ENCODE data around the gene LRP1-AS. TPM values are rescaled to one million over a fixed set of nuclear protein-coding genes. Genes with fewer than 3 reads are reported as not detected.

The LRP1-AS gene
- total RNA-seq, 1 experiment from 2014 or later, result not detected

DNA sequence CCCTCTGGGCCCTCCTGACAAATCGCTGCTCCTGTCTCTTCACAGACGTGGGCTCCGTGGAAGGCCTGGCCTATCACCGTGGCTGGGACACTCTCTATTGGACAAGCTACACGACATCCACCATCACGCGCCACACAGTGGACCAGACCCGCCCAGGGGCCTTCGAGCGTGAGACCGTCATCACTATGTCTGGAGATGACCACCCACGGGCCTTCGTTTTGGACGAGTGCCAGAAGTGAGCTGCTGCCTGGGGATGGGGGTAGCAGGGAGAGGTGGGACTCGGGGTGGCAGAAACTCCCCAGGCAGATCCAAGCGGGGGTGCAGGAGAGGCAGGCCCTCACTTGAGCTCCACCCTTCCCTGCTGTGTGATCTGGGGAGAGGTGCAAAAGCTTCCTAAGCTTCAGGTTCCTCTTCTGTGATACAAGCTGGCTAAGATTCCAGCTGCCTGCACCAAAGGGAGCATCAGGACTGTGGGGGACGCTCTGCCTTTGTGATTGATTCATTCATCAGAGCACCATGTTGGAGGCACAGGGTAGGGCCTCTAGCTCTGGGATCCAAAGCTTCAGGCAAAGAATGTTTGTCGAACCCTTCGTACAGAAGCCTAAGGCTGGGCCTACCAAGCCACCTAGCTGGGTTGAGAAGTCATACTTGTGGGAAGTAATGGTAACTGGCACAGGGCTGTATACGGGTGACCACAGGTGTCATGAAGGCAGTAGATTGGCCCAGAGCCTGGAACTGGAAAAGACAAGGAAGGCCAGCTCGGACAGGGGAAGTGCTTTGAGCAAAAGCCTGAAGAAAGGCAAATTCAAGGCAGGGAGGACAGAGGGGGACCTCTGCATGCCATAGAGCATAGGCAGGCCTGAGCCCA is 40.0 kb upstream of the LRP1-AS start:
- TF ChIP-seq POLR2AphosphoS5 (IDR thresholded peaks at IDR 0.05; ENCODE audit: low read depth, low read length), result no peak
- no peak for TF ChIP-seq SIN3A (IDR thresholded peaks at IDR 0.05; ENCODE audit: borderline replicate concordance, insufficient read depth, low read depth, low read length)
- TF ChIP-seq, protein P1, sequence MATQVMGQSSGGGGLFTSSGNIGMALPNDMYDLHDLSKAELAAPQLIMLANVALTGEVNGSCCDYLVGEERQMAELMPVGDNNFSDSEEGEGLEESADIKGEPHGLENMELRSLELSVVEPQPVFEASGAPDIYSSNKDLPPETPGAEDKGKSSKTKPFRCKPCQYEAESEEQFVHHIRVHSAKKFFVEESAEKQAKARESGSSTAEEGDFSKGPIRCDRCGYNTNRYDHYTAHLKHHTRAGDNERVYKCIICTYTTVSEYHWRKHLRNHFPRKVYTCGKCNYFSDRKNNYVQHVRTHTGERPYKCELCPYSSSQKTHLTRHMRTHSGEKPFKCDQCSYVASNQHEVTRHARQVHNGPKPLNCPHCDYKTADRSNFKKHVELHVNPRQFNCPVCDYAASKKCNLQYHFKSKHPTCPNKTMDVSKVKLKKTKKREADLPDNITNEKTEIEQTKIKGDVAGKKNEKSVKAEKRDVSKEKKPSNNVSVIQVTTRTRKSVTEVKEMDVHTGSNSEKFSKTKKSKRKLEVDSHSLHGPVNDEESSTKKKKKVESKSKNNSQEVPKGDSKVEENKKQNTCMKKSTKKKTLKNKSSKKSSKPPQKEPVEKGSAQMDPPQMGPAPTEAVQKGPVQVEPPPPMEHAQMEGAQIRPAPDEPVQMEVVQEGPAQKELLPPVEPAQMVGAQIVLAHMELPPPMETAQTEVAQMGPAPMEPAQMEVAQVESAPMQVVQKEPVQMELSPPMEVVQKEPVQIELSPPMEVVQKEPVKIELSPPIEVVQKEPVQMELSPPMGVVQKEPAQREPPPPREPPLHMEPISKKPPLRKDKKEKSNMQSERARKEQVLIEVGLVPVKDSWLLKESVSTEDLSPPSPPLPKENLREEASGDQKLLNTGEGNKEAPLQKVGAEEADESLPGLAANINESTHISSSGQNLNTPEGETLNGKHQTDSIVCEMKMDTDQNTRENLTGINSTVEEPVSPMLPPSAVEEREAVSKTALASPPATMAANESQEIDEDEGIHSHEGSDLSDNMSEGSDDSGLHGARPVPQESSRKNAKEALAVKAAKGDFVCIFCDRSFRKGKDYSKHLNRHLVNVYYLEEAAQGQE (IDR thresholded peaks at IDR 0.05; ENCODE audit: insufficient read depth in 1 of 2, low read depth in 2 of 2, low read length in 1 of 2), result no peak
- TF ChIP-seq, protein P2, sequence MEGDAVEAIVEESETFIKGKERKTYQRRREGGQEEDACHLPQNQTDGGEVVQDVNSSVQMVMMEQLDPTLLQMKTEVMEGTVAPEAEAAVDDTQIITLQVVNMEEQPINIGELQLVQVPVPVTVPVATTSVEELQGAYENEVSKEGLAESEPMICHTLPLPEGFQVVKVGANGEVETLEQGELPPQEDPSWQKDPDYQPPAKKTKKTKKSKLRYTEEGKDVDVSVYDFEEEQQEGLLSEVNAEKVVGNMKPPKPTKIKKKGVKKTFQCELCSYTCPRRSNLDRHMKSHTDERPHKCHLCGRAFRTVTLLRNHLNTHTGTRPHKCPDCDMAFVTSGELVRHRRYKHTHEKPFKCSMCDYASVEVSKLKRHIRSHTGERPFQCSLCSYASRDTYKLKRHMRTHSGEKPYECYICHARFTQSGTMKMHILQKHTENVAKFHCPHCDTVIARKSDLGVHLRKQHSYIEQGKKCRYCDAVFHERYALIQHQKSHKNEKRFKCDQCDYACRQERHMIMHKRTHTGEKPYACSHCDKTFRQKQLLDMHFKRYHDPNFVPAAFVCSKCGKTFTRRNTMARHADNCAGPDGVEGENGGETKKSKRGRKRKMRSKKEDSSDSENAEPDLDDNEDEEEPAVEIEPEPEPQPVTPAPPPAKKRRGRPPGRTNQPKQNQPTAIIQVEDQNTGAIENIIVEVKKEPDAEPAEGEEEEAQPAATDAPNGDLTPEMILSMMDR (IDR thresholded peaks at IDR 0.05), result no peak
- no peak for TF ChIP-seq TCF7L2 (IDR thresholded peaks at IDR 0.05; ENCODE audit: low read depth, low read length)
- in situ Hi-C loops (cut with HindIII; ENCODE audit: low pct_unique_long_range_greater_than_20kb, low sequenced_read_pairs) (no loop called here), intact Hi-C loops (cut with micrococcal nuclease; ENCODE audit: unreplicated experiment) (no loop called here)
- no TSS peak for BruUV-seq (replicated peaks)
- Histone ChIP-seq H3K27me3 (ENCODE audit: control insufficient read depth, insufficient read depth, low read length) (no peaks in the 10 kb centered on the region), H3K27ac (ENCODE audit: low read length) (no peak overlapping the region), H3K9me3 (ENCODE audit: control insufficient read depth, insufficient read depth, low read depth, low read length) (no peaks in the 10 kb centered on the region), H3K4me1 (ENCODE audit: control insufficient read depth, insufficient read depth, low read length) (no peaks in the 10 kb centered on the region), H3K36me3 (ENCODE audit: control insufficient read depth, insufficient read depth, low read length) (no peaks in the 10 kb centered on the region), H3K4me3 (ENCODE audit: low read depth in 2 of 2, low read length in 2 of 2) (no peak overlapping the region)
- no peak for DNase-seq (ENCODE audit: low read depth, low spot score)
- ChIA-PET POLR2A (no interaction called here), CTCF (interaction anchor here (0.5 kb wide), 2 partner anchors 56 to 60 kb away, joined by 3 to 5 read pairs; no protein-coding TSS in a partner anchor)
- no peak for ATAC-seq

DNA sequence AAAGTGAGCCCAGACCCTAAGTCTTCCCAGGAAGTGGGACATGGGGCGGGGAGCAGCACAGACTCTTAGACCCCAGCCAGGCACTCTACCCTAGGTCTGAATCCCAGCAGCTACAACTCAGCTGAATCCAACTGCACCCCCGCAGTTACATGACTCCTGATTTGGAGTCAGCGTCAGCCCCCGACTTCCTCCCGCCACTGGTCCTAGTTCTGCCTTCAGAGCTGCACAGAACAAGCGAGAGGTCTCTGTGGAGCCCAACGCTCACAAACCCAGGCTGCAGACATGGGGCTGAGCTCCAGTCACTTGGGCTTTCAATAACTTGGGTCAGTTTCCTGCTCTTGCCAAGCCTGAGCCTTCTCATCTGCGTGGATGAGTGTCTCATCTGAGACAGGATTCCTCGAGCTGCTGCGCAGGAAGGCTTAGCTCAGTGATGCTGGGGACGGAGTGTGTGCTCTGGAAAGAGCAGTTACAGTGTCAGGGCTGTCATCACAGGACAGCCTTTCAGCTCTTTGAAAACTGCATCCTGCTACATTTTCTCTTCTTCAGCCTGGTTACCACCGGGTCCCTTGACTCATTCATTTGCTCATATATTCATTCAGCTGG is 38.6 kb upstream of the LRP1-AS start:
- H3K9me3 ChIP-seq (ENCODE audit: control insufficient read depth, insufficient read depth, low read depth, low read length), result no peaks in the 10 kb centered on the region
- POLR2A ChIA-PET, result no interaction called here
- ATAC-seq (no peak), DNase-seq (ENCODE audit: low read depth, low spot score) (no peak)
- TF ChIP-seq POLR2AphosphoS5 (IDR thresholded peaks at IDR 0.05; ENCODE audit: low read depth, low read length), result no peak
- TF ChIP-seq SIN3A (IDR thresholded peaks at IDR 0.05; ENCODE audit: borderline replicate concordance, insufficient read depth, low read depth, low read length), result no peak
- TF ChIP-seq, protein P2 (IDR thresholded peaks at IDR 0.05), result no peak
- TF ChIP-seq, protein P1 (IDR thresholded peaks at IDR 0.05; ENCODE audit: insufficient read depth in 1 of 2, low read depth in 2 of 2, low read length in 1 of 2), result no peak
- no peak for TF ChIP-seq TCF7L2 (IDR thresholded peaks at IDR 0.05; ENCODE audit: low read depth, low read length)
- in situ Hi-C loops (cut with HindIII; ENCODE audit: low pct_unique_long_range_greater_than_20kb, low sequenced_read_pairs), result no loop called here
- no peaks in the 10 kb centered on the region for H3K27me3 ChIP-seq (ENCODE audit: control insufficient read depth, insufficient read depth, low read length)
- CTCF ChIA-PET, result interaction anchor here (0.8 to 1.0 kb wide), 2 partner anchors 10 to 12 kb away, joined by 3 to 4 read pairs; no protein-coding TSS in a partner anchor
- intact Hi-C loops (cut with micrococcal nuclease; ENCODE audit: unreplicated experiment), result no loop called here
- no TSS peak for BruUV-seq (replicated peaks)
- no peaks in the 10 kb centered on the region for H3K36me3 ChIP-seq (ENCODE audit: control insufficient read depth, insufficient read depth, low read length)
- no peak overlapping the region for H3K4me3 ChIP-seq (ENCODE audit: low read depth in 2 of 2, low read length in 2 of 2)
- H3K27ac ChIP-seq (ENCODE audit: low read length), result no peak overlapping the region
- H3K4me1 ChIP-seq (ENCODE audit: control insufficient read depth, insufficient read depth, low read length), result no peaks in the 10 kb centered on the region
